ENCODE results near the gene EEF1B2.

EEF1B2 gene

GRCh38 chr2:206208900-206209299 lies 49.2 kb downstream of the EEF1B2 start:
- TF ChIP-seq POLR2AphosphoS5 (IDR thresholded peaks at IDR 0.05; ENCODE audit: low read depth, low read length) (no peak), SIN3A (IDR thresholded peaks at IDR 0.05; ENCODE audit: borderline replicate concordance, insufficient read depth, low read length) (no peak), FOXP2 (optimal IDR thresholded peaks at IDR 0.05; ENCODE audit: borderline replicate concordance, extremely low read depth, extremely low read length, insufficient read depth) (no peak), REST (IDR thresholded peaks at IDR 0.05; ENCODE audit: insufficient read depth in 1 of 2, low read depth in 2 of 2, low read length in 2 of 2) (no peak), TAF1 (IDR thresholded peaks at IDR 0.05; ENCODE audit: borderline replicate concordance, insufficient read depth, low read length) (no peak)

GRCh38 chr2:206211657-206212255 lies 52.1 kb downstream of the EEF1B2 start:
- TF ChIP-seq SIN3A (IDR thresholded peaks at IDR 0.05; ENCODE audit: borderline replicate concordance, insufficient read depth, low read length) = no peak
- no peak for TF ChIP-seq FOXP2 (optimal IDR thresholded peaks at IDR 0.05; ENCODE audit: borderline replicate concordance, extremely low read depth, extremely low read length, insufficient read depth)
- TF ChIP-seq TAF1 (IDR thresholded peaks at IDR 0.05; ENCODE audit: borderline replicate concordance, insufficient read depth, low read length) = no peak
- no peak for TF ChIP-seq POLR2AphosphoS5 (IDR thresholded peaks at IDR 0.05; ENCODE audit: low read depth, low read length)
- no peak for TF ChIP-seq REST (IDR thresholded peaks at IDR 0.05; ENCODE audit: insufficient read depth in 1 of 2, low read depth in 2 of 2, low read length in 2 of 2)
